ENCODE data around the gene KREMEN1. TPM values are rescaled to one million over a fixed set of nuclear protein-coding genes. Genes with fewer than 3 reads are reported as not detected.
A peak's percentile ranks its signal among the peaks of the same experiment; 100 is the strongest.

The KREMEN1 gene
- total and polyA plus RNA-seq, 9 of the 15 experiments (the other 6 are each of a cell fraction or from before 2014, with no cell fraction given): 0.69 to 11.5 (median 4.3) TPM

DNA sequence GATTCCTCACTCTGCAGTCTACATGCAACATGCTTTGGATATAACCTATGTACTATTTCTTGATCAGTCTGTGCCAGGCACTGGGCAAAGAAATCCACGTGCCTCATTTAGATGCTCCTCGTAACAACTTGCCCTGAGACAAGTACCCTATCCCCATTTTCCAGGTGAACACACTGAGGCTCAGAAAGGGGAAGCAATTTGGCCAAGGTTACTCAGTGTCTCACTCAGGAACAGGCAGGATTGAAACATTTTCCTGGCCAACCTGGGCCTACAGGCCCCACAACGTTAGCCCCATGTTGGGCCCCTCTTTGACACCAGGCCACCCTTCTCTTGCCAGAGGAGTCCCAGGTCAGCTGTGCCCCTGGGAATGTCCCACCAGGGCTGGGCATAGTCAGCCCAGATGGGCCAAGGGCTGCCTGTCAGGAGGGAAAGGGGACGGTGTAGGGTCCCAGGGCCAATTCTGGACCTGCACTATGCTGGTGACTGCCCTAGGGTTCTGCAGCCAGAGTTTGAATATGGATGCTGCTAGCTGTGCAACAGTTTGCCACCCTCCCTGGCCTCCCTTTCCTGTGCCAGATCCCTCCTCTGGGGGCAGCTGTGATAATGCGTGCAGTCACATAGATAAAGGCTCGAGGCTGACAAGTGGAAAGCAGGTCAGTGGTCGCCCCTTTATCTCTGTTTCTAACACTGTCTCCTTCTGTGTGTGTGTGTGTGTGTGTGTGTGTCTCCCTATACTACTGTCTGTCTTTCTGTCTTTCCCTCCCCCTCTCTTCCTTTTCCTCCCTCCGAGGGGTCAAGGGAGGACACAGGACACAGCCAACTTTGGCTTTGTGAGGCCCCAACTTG, 122.5 kb downstream of the KREMEN1 start (continued):
- TF ChIP-seq, protein P1, sequence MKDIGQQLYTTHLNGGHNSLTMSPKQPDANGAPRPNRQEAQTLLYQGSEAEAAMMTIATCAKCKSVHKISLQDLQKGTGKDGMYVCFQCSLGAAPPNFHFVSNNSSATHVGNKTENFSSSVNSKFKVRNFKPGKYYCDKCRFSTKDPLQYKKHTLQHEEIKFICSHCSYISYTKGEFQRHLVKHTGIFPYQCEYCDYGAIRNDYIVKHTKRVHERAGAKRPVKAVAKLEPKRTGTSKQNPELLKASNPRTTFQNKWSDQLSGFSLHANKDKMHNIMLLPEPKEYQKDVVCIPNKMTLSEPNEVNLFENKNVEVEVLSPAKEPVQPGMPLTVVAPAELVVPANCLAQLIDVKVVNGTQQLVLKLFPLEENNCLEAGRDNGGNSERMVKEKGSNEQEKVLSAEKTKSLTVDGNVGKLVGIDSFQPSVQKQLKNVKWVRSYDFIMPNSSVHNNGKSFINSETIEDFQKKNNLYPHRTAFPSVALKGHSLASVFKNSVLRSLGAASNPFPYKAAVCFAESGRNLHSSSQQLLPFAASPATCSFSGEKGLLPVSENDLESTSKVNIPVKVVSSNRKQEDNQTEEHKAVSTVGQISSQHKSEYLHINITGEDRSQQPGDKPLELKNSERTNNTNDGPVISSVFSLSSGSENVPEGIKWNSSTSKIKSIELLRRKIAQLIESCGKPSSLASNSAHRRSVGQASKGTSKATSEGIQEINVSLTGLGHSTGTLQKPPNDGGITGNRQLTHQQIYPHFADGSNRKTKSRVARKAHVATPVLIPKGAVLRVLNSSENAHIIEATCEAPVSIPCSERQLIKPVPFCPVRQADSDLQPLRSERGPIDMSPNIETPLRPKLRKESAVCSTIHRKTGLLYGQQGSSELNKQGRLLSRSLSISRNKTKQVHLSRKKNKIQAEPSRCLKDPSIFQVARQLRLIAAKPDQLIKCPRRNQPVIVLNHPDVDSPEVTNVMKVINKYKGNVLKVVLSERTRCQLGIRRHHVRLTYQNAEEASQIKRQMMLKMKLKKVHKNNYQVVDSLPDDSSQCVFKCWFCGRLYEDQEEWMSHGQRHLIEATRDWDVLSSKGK (CRISPR knock-in tag; IDR thresholded peaks at IDR 0.05): no peak
- peak; percentile 83 for TF ChIP-seq SOX6 (IDR thresholded peaks at IDR 0.05)
- TF ChIP-seq SAFB2 (IDR thresholded peaks at IDR 0.05; ENCODE audit: borderline replicate concordance, low read depth, low read length, severe bottlenecking): no peak
- TF ChIP-seq ZKSCAN1 (IDR thresholded peaks at IDR 0.05; ENCODE audit: low read depth, low read length): 0 out of 2 replicates have a peak, but pooled peaks have one; percentile 24
- TF ChIP-seq, protein P2, sequence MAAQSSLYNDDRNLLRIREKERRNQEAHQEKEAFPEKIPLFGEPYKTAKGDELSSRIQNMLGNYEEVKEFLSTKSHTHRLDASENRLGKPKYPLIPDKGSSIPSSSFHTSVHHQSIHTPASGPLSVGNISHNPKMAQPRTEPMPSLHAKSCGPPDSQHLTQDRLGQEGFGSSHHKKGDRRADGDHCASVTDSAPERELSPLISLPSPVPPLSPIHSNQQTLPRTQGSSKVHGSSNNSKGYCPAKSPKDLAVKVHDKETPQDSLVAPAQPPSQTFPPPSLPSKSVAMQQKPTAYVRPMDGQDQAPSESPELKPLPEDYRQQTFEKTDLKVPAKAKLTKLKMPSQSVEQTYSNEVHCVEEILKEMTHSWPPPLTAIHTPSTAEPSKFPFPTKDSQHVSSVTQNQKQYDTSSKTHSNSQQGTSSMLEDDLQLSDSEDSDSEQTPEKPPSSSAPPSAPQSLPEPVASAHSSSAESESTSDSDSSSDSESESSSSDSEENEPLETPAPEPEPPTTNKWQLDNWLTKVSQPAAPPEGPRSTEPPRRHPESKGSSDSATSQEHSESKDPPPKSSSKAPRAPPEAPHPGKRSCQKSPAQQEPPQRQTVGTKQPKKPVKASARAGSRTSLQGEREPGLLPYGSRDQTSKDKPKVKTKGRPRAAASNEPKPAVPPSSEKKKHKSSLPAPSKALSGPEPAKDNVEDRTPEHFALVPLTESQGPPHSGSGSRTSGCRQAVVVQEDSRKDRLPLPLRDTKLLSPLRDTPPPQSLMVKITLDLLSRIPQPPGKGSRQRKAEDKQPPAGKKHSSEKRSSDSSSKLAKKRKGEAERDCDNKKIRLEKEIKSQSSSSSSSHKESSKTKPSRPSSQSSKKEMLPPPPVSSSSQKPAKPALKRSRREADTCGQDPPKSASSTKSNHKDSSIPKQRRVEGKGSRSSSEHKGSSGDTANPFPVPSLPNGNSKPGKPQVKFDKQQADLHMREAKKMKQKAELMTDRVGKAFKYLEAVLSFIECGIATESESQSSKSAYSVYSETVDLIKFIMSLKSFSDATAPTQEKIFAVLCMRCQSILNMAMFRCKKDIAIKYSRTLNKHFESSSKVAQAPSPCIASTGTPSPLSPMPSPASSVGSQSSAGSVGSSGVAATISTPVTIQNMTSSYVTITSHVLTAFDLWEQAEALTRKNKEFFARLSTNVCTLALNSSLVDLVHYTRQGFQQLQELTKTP (IDR thresholded peaks at IDR 0.05; ENCODE audit: low read depth in 1 of 2, partially characterized antibody in 2 of 2): peak in 1 of 2 experiments; percentile 65
- TF ChIP-seq POU5F1 (IDR thresholded peaks at IDR 0.05; ENCODE audit: borderline replicate concordance, low read depth, low read length, partially characterized antibody): no peak
- peak; percentile 84 to 91 for TF ChIP-seq TRIM24 (IDR thresholded peaks at IDR 0.05)
- TF ChIP-seq MEF2D (tag; conservative IDR thresholded peaks at IDR 0.05; ENCODE audit: low read depth): no peak; the same call in none of the 2 replicates
- TF ChIP-seq, protein P3, sequence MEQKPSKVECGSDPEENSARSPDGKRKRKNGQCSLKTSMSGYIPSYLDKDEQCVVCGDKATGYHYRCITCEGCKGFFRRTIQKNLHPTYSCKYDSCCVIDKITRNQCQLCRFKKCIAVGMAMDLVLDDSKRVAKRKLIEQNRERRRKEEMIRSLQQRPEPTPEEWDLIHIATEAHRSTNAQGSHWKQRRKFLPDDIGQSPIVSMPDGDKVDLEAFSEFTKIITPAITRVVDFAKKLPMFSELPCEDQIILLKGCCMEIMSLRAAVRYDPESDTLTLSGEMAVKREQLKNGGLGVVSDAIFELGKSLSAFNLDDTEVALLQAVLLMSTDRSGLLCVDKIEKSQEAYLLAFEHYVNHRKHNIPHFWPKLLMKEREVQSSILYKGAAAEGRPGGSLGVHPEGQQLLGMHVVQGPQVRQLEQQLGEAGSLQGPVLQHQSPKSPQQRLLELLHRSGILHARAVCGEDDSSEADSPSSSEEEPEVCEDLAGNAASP (IDR thresholded peaks at IDR 0.05): peak; percentile 97
- TF ChIP-seq GATA2 (CRISPR knock-in tag; IDR thresholded peaks at IDR 0.05): peak; percentile 75
- TF ChIP-seq FOXM1 (IDR thresholded peaks at IDR 0.05; ENCODE audit: low read depth): peak; percentile 73
- no peak for TF ChIP-seq FOXM1 (CRISPR knock-in tag; IDR thresholded peaks at IDR 0.05; ENCODE audit: low read depth)
- TF ChIP-seq MTA2 (IDR thresholded peaks at IDR 0.05; ENCODE audit: low read depth): peak; percentile 79
- peak; percentile 95 for TF ChIP-seq ARID1B (IDR thresholded peaks at IDR 0.05)
- TF ChIP-seq PHF8 (IDR thresholded peaks at IDR 0.05; ENCODE audit: borderline replicate concordance, low read length): no peak
- no peak for TF ChIP-seq RBM34 (IDR thresholded peaks at IDR 0.05; ENCODE audit: borderline replicate concordance, insufficient read depth, low read length)
- TF ChIP-seq, protein P4, sequence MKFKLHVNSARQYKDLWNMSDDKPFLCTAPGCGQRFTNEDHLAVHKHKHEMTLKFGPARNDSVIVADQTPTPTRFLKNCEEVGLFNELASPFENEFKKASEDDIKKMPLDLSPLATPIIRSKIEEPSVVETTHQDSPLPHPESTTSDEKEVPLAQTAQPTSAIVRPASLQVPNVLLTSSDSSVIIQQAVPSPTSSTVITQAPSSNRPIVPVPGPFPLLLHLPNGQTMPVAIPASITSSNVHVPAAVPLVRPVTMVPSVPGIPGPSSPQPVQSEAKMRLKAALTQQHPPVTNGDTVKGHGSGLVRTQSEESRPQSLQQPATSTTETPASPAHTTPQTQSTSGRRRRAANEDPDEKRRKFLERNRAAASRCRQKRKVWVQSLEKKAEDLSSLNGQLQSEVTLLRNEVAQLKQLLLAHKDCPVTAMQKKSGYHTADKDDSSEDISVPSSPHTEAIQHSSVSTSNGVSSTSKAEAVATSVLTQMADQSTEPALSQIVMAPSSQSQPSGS (CRISPR knock-in tag; IDR thresholded peaks at IDR 0.05): no peak
